ENCODE results near the gene CD34. TPM values are rescaled to one million over a fixed set of nuclear protein-coding genes. Genes with fewer than 3 reads are reported as not detected.

The CD34 gene
- total RNA-seq, 2 donors from 2014 or later = 9.8 to 47.7 TPM

DNA sequence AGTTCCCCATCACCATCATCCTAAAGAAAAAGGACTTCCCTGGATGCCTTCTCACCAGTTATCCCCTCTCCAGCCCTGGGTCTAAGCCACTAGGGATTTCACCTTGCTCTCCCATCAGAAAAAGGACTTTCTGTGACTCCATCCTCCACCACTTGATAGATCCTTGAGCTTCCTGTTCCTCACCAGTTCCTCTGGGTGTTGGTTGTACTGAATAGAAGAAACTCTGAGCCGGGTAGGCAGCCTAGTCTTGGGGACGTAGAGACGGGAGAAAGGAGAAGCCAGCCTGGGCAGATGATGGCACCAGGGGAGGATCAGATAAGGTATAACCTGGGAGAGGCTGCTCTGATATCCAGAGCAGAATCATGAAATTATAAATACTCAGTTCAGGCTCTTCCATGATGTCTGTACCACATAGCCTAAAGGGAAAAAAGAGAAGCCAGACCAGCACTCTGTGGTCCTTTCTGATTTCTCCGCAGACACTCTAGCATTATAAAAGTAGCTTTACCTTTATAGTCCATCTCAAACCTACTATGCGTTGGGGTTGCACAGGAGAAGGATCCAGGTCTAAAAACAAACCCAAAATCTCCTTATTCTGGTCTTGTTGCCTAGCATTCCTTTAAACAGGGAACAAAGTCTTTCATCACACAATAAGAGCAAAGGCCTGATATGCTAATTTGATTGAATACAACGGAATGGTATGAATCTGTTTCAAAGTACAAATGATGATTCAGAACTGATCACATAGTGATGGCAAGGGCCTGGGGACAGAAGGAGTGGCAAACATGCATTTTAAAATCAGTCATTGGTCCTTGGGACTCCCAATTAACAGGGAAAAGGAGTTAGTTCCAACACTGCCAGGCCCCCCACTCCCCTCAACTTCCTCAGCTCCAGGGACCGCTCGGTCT lies 1.2 kb upstream of the CD34 start:
- Histone ChIP-seq H3K4me3 (no peak overlapping the region), H3K4me1 (replicated peaks) (peaks cover 4% of the 10 kb centered on the region), H3K9me3 (no peaks in the 10 kb centered on the region), H3K27ac (no peak overlapping the region), H3K27me3 (replicated peaks; ENCODE audit: insufficient read depth) (peaks cover 2% of the 10 kb centered on the region), H3K36me3 (no peaks in the 10 kb centered on the region)
- TF ChIP-seq POLR2A (IDR thresholded peaks at IDR 0.05) = no peak
- TF ChIP-seq POLR2AphosphoS5 (IDR thresholded peaks at IDR 0.05) = no peak
- WGBS = 74% methylated on average over 8 of the region's 8 CpGs
- no peak for DNase-seq (ENCODE audit: low spot score)
- intact Hi-C loops (cut with DNase I) = no loop called here

DNA sequence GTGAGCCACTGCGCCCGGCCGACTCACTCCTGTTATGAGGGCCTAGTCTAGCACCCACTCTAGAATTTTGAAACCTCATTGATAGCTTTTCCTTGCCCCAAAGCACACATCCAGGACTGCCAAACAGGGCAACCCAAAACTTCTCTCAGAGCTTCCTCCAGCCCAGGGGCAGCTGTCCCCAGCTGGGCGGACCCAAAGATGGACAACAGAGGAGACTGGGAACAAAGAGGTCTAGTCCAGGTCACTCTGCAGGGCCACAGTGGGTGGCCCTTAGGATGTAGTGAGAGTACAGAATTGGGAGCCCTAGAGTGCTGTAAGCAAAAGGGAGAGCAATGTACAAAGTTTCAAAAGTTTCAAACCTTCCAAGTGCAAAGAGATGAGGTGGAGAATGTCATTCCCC lies 1.2 kb downstream of the CD34 start:
- WGBS = 87% methylated on average over 4 of the region's 4 CpGs
- Histone ChIP-seq H3K4me3 (no peak overlapping the region), H3K4me1 (replicated peaks) (peaks cover 4% of the 10 kb centered on the region), H3K9me3 (no peaks in the 10 kb centered on the region), H3K27me3 (replicated peaks; ENCODE audit: insufficient read depth) (peaks cover 2% of the 10 kb centered on the region), H3K27ac (peak overlapping the region in 1 of 2 donors; percentile 12), H3K36me3 (no peaks in the 10 kb centered on the region)
- intact Hi-C loops (cut with DNase I) = no loop called here
- no peak for DNase-seq (ENCODE audit: low spot score)
- no peak for TF ChIP-seq POLR2A (IDR thresholded peaks at IDR 0.05)
- TF ChIP-seq, protein P1, sequence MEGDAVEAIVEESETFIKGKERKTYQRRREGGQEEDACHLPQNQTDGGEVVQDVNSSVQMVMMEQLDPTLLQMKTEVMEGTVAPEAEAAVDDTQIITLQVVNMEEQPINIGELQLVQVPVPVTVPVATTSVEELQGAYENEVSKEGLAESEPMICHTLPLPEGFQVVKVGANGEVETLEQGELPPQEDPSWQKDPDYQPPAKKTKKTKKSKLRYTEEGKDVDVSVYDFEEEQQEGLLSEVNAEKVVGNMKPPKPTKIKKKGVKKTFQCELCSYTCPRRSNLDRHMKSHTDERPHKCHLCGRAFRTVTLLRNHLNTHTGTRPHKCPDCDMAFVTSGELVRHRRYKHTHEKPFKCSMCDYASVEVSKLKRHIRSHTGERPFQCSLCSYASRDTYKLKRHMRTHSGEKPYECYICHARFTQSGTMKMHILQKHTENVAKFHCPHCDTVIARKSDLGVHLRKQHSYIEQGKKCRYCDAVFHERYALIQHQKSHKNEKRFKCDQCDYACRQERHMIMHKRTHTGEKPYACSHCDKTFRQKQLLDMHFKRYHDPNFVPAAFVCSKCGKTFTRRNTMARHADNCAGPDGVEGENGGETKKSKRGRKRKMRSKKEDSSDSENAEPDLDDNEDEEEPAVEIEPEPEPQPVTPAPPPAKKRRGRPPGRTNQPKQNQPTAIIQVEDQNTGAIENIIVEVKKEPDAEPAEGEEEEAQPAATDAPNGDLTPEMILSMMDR (IDR thresholded peaks at IDR 0.05) = no peak
- no peak for TF ChIP-seq POLR2AphosphoS5 (IDR thresholded peaks at IDR 0.05)

DNA sequence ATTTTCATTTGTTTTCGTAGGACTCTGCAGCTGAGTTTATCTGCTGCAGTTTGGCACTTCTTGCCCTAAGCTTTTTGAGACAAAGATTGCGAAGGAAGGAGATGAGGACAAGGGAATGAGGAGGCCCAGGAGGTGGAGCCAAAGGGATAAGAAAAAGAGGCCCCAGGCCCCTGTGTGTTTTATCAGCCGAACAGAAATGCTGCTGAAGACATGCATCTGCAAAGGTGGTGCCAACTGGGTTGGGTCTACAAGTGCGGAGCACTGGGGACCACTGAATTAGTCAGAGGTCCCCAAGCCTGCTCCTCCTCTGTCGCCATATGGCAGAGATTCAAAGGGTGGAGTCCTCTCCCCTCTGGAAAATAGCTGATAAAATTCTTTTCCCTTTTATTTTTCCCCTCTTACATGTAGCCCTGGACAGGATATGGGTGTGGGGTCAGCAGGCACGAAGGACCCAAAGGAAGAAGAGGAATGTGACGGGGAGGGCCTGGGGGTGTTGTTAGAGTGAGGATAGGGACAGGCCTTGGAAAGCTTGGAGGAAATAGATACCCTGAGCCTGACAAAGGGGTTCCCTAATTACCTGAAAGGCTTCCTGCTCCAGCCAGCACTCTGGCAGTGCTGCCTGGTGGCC lies 2.7 kb downstream of the CD34 start:
- intact Hi-C loops (cut with DNase I) = no loop called here
- TF ChIP-seq POLR2A (IDR thresholded peaks at IDR 0.05) = no peak
- TF ChIP-seq, protein P1 (IDR thresholded peaks at IDR 0.05) = peak in 1 of 4 experiments; percentile 15
- TF ChIP-seq POLR2AphosphoS5 (IDR thresholded peaks at IDR 0.05) = no peak
- H3K4me3 ChIP-seq = no peak overlapping the region
- H3K27ac ChIP-seq = no peak overlapping the region
- peaks cover 4% of the 10 kb centered on the region for H3K4me1 ChIP-seq (replicated peaks)
- H3K9me3 ChIP-seq = no peaks in the 10 kb centered on the region
- WGBS = 64% methylated on average over 7 of the region's 7 CpGs
- DNase-seq (ENCODE audit: low spot score) = no peak
- H3K36me3 ChIP-seq = no peaks in the 10 kb centered on the region
- peaks cover 2% of the 10 kb centered on the region for H3K27me3 ChIP-seq (replicated peaks; ENCODE audit: insufficient read depth)

DNA sequence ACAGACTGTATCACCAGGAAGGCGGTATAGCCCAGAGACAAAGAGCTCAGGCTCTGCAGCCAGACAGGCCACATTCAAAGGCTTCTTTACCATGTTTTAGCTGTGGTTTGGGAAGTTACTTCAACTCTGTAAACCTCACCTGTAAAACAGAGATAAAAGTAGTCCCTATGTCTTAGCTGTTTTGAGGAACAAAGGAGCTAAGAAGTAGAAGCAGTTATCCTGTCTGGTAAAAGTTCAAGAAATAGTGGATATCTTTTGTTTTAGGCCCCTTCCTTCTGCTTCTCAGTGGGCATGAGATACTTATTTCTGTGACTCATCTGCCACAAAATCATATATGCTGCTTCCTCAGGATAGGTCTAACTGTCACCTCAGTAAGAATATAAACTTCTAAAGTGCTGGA lies 6.5 kb downstream of the CD34 start:
- Histone ChIP-seq H3K4me3 (no peak overlapping the region), H3K36me3 (no peaks in the 10 kb centered on the region), H3K4me1 (replicated peaks) (no peaks in the 10 kb centered on the region), H3K27me3 (replicated peaks; ENCODE audit: insufficient read depth) (no peaks in the 10 kb centered on the region), H3K27ac (no peak overlapping the region), H3K9me3 (no peaks in the 10 kb centered on the region)
- intact Hi-C loops (cut with DNase I) = no loop called here
- TF ChIP-seq, protein P1 (IDR thresholded peaks at IDR 0.05) = no peak
- TF ChIP-seq POLR2A (IDR thresholded peaks at IDR 0.05) = no peak
- TF ChIP-seq POLR2AphosphoS5 (IDR thresholded peaks at IDR 0.05) = no peak
- WGBS = 84% methylated on average over 1 of the region's 1 CpG
- DNase-seq (ENCODE audit: low spot score) = no peak

DNA sequence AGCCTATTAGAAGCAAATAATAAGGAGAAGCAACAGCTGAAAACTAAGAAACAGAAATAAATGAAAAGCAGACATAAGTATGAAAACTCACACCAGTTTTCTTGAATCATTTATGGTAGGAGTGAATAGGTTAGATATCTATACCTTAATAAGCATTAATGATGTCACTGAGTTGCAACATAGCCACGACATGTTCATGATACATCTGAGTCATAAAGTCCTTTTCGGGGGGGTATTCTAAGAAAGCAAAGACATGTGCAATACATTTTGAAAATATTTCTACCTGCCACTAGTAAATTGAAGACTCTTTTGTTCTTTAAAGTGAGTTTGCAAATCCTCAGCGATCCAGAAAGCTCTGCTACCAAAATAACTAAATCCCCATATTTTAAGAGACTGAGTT lies 7.2 kb downstream of the CD34 start:
- Histone ChIP-seq H3K4me1 (replicated peaks) (no peaks in the 10 kb centered on the region), H3K4me3 (no peak overlapping the region), H3K27me3 (replicated peaks; ENCODE audit: insufficient read depth) (no peaks in the 10 kb centered on the region), H3K9me3 (no peaks in the 10 kb centered on the region), H3K27ac (no peak overlapping the region), H3K36me3 (no peaks in the 10 kb centered on the region)
- no peak for TF ChIP-seq POLR2A (IDR thresholded peaks at IDR 0.05)
- TF ChIP-seq, protein P1 (IDR thresholded peaks at IDR 0.05) = no peak
- TF ChIP-seq POLR2AphosphoS5 (IDR thresholded peaks at IDR 0.05) = no peak
- intact Hi-C loops (cut with DNase I) = no loop called here
- 79% methylated on average over 3 of the region's 3 CpGs for WGBS
- DNase-seq (ENCODE audit: low spot score) = no peak
